Measurements from ENCODE around the gene MAML2.

MAML2 gene

GRCh38 chr11:96091476-96091875, 251.5 kb downstream of the MAML2 start:
- Histone ChIP-seq H3K27me3 (ENCODE audit: control insufficient read depth in 2 of 2, insufficient read depth in 2 of 2, low read length in 2 of 2) (no peaks in the 10 kb centered on the region), H3K9ac (ENCODE audit: low read depth in 1 of 2, low read length in 2 of 2) (no peak overlapping the region), H3K27ac (ENCODE audit: low read depth in 2 of 2, low read length in 2 of 2) (no peak overlapping the region), H3K36me3 (ENCODE audit: control insufficient read depth in 2 of 2, insufficient read depth in 2 of 2, low read length in 2 of 2) (peaks cover 15 to 19% of the 10 kb centered on the region in 2 donors), H3K9me3 (ENCODE audit: control insufficient read depth in 2 of 2, low read length in 2 of 2) (no peaks in the 10 kb centered on the region), H3K4me1 (ENCODE audit: control insufficient read depth in 2 of 2, insufficient read depth in 2 of 2, low read length in 2 of 2) (peaks cover 2 to 13% of the 10 kb centered on the region in 2 donors), H3K4me3 (ENCODE audit: low read length in 2 of 2) (no peak overlapping the region)

DNA sequence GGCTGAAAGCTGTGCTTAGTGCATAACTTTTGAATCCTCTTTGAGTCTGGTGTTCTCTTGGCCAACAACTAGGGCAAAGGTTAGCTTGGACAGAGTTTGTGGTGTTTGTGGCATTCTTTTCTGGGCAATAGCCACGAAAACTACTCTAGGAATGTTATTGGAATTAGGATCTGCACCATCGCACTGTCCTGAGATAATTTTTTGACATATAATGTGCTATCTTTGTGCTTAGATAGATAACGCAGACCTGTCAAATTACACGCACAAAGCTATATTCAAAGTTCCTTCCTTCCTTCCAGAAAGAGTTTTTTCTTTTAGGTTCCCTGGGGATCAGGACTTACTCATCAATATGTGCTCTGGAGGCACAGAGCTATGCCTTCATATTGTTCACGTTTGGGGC, 252.3 kb downstream of the MAML2 start:
- H3K4me1 ChIP-seq (ENCODE audit: control insufficient read depth in 2 of 2, insufficient read depth in 2 of 2, low read length in 2 of 2): peaks cover 2 to 6% of the 10 kb centered on the region in 2 donors
- no peak overlapping the region for H3K27ac ChIP-seq (ENCODE audit: low read depth in 2 of 2, low read length in 2 of 2)

GRCh38 chr11:96088914-96089313, 254.1 kb downstream of the MAML2 start:
- peaks cover 0 to 2% of the 10 kb centered on the region in 2 donors for H3K4me1 ChIP-seq (ENCODE audit: control insufficient read depth in 2 of 2, insufficient read depth in 2 of 2, low read length in 2 of 2)
- no peak overlapping the region for H3K27ac ChIP-seq (ENCODE audit: low read depth in 2 of 2, low read length in 2 of 2)

More for the DNA sequence above, 252.3 kb downstream of the MAML2 start:
- Histone ChIP-seq H3K36me3 (ENCODE audit: control insufficient read depth in 2 of 2, insufficient read depth in 2 of 2, low read length in 2 of 2) (peaks cover 15 to 19% of the 10 kb centered on the region in 2 donors), H3K9me3 (ENCODE audit: control insufficient read depth in 2 of 2, low read length in 2 of 2) (no peaks in the 10 kb centered on the region), H3K9ac (ENCODE audit: low read depth in 1 of 2, low read length in 2 of 2) (no peak overlapping the region), H3K4me3 (ENCODE audit: low read length in 2 of 2) (no peak overlapping the region), H3K27me3 (ENCODE audit: control insufficient read depth in 2 of 2, insufficient read depth in 2 of 2, low read length in 2 of 2) (no peaks in the 10 kb centered on the region)

GRCh38 chr11:96086111-96086510, 256.9 kb downstream of the MAML2 start:
- no peaks in the 10 kb centered on the region for H3K27me3 ChIP-seq (ENCODE audit: control insufficient read depth in 2 of 2, insufficient read depth in 2 of 2, low read length in 2 of 2)
- H3K27ac ChIP-seq (ENCODE audit: low read depth in 2 of 2, low read length in 2 of 2): no peak overlapping the region
- no peaks in the 10 kb centered on the region for H3K9me3 ChIP-seq (ENCODE audit: control insufficient read depth in 2 of 2, low read length in 2 of 2)
- H3K4me3 ChIP-seq (ENCODE audit: low read length in 2 of 2): no peak overlapping the region
- peaks cover 0 to 3% of the 10 kb centered on the region in 2 donors for H3K36me3 ChIP-seq (ENCODE audit: control insufficient read depth in 2 of 2, insufficient read depth in 2 of 2, low read length in 2 of 2)
- peaks cover 0 to 2% of the 10 kb centered on the region in 2 donors for H3K4me1 ChIP-seq (ENCODE audit: control insufficient read depth in 2 of 2, insufficient read depth in 2 of 2, low read length in 2 of 2)
- no peak overlapping the region for H3K9ac ChIP-seq (ENCODE audit: low read depth in 1 of 2, low read length in 2 of 2)

More at GRCh38 chr11:96088914-96089313, 254.1 kb downstream of the MAML2 start:
- Histone ChIP-seq H3K36me3 (ENCODE audit: control insufficient read depth in 2 of 2, insufficient read depth in 2 of 2, low read length in 2 of 2) (peaks cover 15 to 19% of the 10 kb centered on the region in 2 donors), H3K4me3 (ENCODE audit: low read length in 2 of 2) (no peak overlapping the region), H3K27me3 (ENCODE audit: control insufficient read depth in 2 of 2, insufficient read depth in 2 of 2, low read length in 2 of 2) (no peaks in the 10 kb centered on the region), H3K9me3 (ENCODE audit: control insufficient read depth in 2 of 2, low read length in 2 of 2) (no peaks in the 10 kb centered on the region), H3K9ac (ENCODE audit: low read depth in 1 of 2, low read length in 2 of 2) (no peak overlapping the region)

- peaks cover 0 to 2% of the 10 kb centered on the region in 2 donors for H3K36me3 ChIP-seq (ENCODE audit: control insufficient read depth in 2 of 2, insufficient read depth in 2 of 2, low read length in 2 of 2)
- H3K4me3 ChIP-seq (ENCODE audit: low read length in 2 of 2): no peak overlapping the region
- H3K9ac ChIP-seq (ENCODE audit: low read depth in 1 of 2, low read length in 2 of 2): no peak overlapping the region
- no peak overlapping the region for H3K27ac ChIP-seq (ENCODE audit: low read depth in 2 of 2, low read length in 2 of 2)
- no peaks in the 10 kb centered on the region for H3K9me3 ChIP-seq (ENCODE audit: control insufficient read depth in 2 of 2, low read length in 2 of 2)
- peaks cover 0 to 2% of the 10 kb centered on the region in 2 donors for H3K4me1 ChIP-seq (ENCODE audit: control insufficient read depth in 2 of 2, insufficient read depth in 2 of 2, low read length in 2 of 2)
- H3K27me3 ChIP-seq (ENCODE audit: control insufficient read depth in 2 of 2, insufficient read depth in 2 of 2, low read length in 2 of 2): no peaks in the 10 kb centered on the region
Observed at GRCh38 chr11:96085319-96085930, 257.6 kb downstream of the MAML2 start.

- Histone ChIP-seq H3K9ac (ENCODE audit: low read depth in 1 of 2, low read length in 2 of 2) (no peak overlapping the region), H3K36me3 (ENCODE audit: control insufficient read depth in 2 of 2, insufficient read depth in 2 of 2, low read length in 2 of 2) (no peaks in the 10 kb centered on the region), H3K9me3 (ENCODE audit: control insufficient read depth in 2 of 2, low read length in 2 of 2) (no peaks in the 10 kb centered on the region), H3K27ac (ENCODE audit: low read depth in 2 of 2, low read length in 2 of 2) (no peak overlapping the region), H3K27me3 (ENCODE audit: control insufficient read depth in 2 of 2, insufficient read depth in 2 of 2, low read length in 2 of 2) (no peaks in the 10 kb centered on the region), H3K4me3 (ENCODE audit: low read length in 2 of 2) (no peak overlapping the region), H3K4me1 (ENCODE audit: control insufficient read depth in 2 of 2, insufficient read depth in 2 of 2, low read length in 2 of 2) (peaks cover 0 to 2% of the 10 kb centered on the region in 2 donors)
Observed at GRCh38 chr11:96084610-96085318, 258.2 kb downstream of the MAML2 start.

- no peak overlapping the region for H3K27ac ChIP-seq (ENCODE audit: low read depth in 2 of 2, low read length in 2 of 2)
- H3K27me3 ChIP-seq (ENCODE audit: control insufficient read depth in 2 of 2, insufficient read depth in 2 of 2, low read length in 2 of 2): no peaks in the 10 kb centered on the region
- H3K9ac ChIP-seq (ENCODE audit: low read depth in 1 of 2, low read length in 2 of 2): no peak overlapping the region
- H3K4me3 ChIP-seq (ENCODE audit: low read length in 2 of 2): no peak overlapping the region
- no peaks in the 10 kb centered on the region for H3K36me3 ChIP-seq (ENCODE audit: control insufficient read depth in 2 of 2, insufficient read depth in 2 of 2, low read length in 2 of 2)
- H3K4me1 ChIP-seq (ENCODE audit: control insufficient read depth in 2 of 2, insufficient read depth in 2 of 2, low read length in 2 of 2): peaks cover 0 to 1% of the 10 kb centered on the region in 2 donors
- H3K9me3 ChIP-seq (ENCODE audit: control insufficient read depth in 2 of 2, low read length in 2 of 2): no peaks in the 10 kb centered on the region
Observed at GRCh38 chr11:96082936-96083335, 260.1 kb downstream of the MAML2 start.

DNA sequence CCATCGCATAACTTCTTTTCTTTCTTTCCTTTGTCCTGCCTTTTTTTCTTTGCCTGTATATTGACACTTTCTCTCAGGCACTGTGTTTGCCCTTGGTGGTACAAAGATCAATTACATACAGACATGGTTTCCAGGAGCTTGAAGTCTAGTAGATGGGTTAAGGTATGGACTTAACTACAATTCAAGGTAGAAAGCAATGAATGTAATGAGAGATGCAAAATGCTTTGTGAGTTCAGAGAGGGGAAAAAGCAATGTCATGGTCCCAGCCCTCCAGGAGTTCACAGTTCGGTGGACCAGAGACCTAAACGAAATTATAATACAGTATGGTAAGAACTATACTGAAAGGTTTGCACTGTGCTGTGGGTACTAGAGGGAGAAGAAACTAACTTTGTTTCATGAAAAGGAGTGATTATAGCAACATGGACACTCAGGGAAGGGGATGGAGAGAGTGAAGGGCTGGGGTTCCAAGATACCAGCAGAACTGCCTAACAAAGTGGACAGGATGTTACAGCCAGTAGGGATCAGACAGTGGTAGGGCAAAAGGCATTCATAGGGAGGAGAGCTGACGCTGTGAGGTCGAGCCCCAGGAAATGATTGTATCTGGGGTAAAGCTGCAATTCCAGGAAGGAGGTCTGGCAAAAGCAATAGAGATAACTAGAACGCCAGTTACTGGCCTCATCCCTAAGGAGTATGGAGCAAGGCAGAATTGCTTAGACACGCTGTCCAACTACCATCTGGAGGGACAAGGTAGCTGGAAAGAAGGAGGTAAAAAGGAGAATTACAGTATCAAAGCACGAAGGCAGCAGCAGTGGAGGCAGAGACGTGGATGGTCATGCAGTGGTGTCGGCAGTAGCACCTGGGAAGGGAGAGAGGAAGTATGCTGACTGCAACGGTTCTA, 260.7 kb downstream of the MAML2 start:
- Histone ChIP-seq H3K27ac (ENCODE audit: low read depth in 2 of 2, low read length in 2 of 2) (no peak overlapping the region), H3K4me1 (ENCODE audit: control insufficient read depth in 2 of 2, insufficient read depth in 2 of 2, low read length in 2 of 2) (no peaks in the 10 kb centered on the region), H3K9me3 (ENCODE audit: control insufficient read depth in 2 of 2, low read length in 2 of 2) (no peaks in the 10 kb centered on the region), H3K36me3 (ENCODE audit: control insufficient read depth in 2 of 2, insufficient read depth in 2 of 2, low read length in 2 of 2) (no peaks in the 10 kb centered on the region), H3K4me3 (ENCODE audit: low read length in 2 of 2) (no peak overlapping the region), H3K27me3 (ENCODE audit: control insufficient read depth in 2 of 2, insufficient read depth in 2 of 2, low read length in 2 of 2) (no peaks in the 10 kb centered on the region), H3K9ac (ENCODE audit: low read depth in 1 of 2, low read length in 2 of 2) (no peak overlapping the region)

DNA sequence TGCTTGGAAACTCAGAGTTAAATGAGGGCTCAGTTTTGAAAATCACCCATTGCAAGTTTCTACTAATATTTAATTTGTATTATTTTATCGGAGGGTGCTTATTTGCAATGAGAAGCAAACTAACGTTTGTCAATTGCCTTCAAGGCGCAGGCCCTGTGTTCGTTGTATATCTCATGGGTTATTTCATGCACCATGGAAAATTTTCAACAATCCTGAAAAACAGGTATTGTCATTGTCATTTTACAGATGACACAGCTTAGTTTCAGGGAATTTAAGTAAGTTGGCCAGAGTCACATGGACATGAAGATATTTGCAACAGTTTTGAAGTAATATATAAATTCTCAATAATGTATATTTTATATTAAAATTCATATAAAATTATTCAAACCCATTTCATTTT, 261.4 kb downstream of the MAML2 start:
- H3K27ac ChIP-seq (ENCODE audit: low read depth in 2 of 2, low read length in 2 of 2): no peak overlapping the region
- H3K4me3 ChIP-seq (ENCODE audit: low read length in 2 of 2): no peak overlapping the region
- no peak overlapping the region for H3K9ac ChIP-seq (ENCODE audit: low read depth in 1 of 2, low read length in 2 of 2)
- no peaks in the 10 kb centered on the region for H3K9me3 ChIP-seq (ENCODE audit: control insufficient read depth in 2 of 2, low read length in 2 of 2)
- H3K4me1 ChIP-seq (ENCODE audit: control insufficient read depth in 2 of 2, insufficient read depth in 2 of 2, low read length in 2 of 2): no peaks in the 10 kb centered on the region
- no peaks in the 10 kb centered on the region for H3K36me3 ChIP-seq (ENCODE audit: control insufficient read depth in 2 of 2, insufficient read depth in 2 of 2, low read length in 2 of 2)
- H3K27me3 ChIP-seq (ENCODE audit: control insufficient read depth in 2 of 2, insufficient read depth in 2 of 2, low read length in 2 of 2): no peaks in the 10 kb centered on the region

- Histone ChIP-seq H3K9me3 (ENCODE audit: control insufficient read depth in 2 of 2, low read length in 2 of 2) (no peaks in the 10 kb centered on the region), H3K4me3 (ENCODE audit: low read length in 2 of 2) (no peak overlapping the region), H3K4me1 (ENCODE audit: control insufficient read depth in 2 of 2, insufficient read depth in 2 of 2, low read length in 2 of 2) (peaks cover 0 to 3% of the 10 kb centered on the region in 2 donors), H3K27ac (ENCODE audit: low read depth in 2 of 2, low read length in 2 of 2) (no peak overlapping the region), H3K9ac (ENCODE audit: low read depth in 1 of 2, low read length in 2 of 2) (no peak overlapping the region), H3K36me3 (ENCODE audit: control insufficient read depth in 2 of 2, insufficient read depth in 2 of 2, low read length in 2 of 2) (no peaks in the 10 kb centered on the region), H3K27me3 (ENCODE audit: control insufficient read depth in 2 of 2, insufficient read depth in 2 of 2, low read length in 2 of 2) (no peaks in the 10 kb centered on the region)
Observed at GRCh38 chr11:96079691-96080090, 263.3 kb downstream of the MAML2 start.
